Cardiac muscle cell (in vitro differentiated cells and primary cell): Measurements from ENCODE around the gene MPPED1. TPM values are rescaled to one million over a fixed set of nuclear protein-coding genes. Genes with fewer than 3 reads are reported as not detected.

ENCODE experiments used
- DNase-seq, 2 donors: peaks; one replicate each; pipeline versions ENCODE4 v3.0.0 to v3.0.0-alpha.2; 2010 to 2017; ENCODE audit warnings: low read depth in 1 of 2, low spot score in 1 of 2
- H3K27ac ChIP-seq: fragments of 200-600 bp; sonication (generic); 2 replicates; pipeline ENCODE4 v1.5.1; 2016
- H3K27me3 ChIP-seq: fragments of 200-600 bp; sonication (generic); 2 replicates; pipeline ENCODE4 v1.6.0; 2016; ENCODE audit warnings: control low read depth
- H3K36me3 ChIP-seq: fragments of 200-600 bp; sonication (generic); 2 replicates; pipeline ENCODE4 v1.5.1; 2016; ENCODE audit warnings: control low read depth
- H3K4me1 ChIP-seq: fragments of 200-600 bp; sonication (generic); 2 replicates; pipeline ENCODE4 v1.8.1; 2017; ENCODE audit warnings: low read depth, mild to moderate bottlenecking, mixed run types
- H3K4me3 ChIP-seq: fragments of 200-600 bp; sonication (generic); 2 replicates; pipeline ENCODE4 v1.5.1; 2016; ENCODE audit warnings: mild to moderate bottlenecking
- H3K9me3 ChIP-seq: fragments of 200-600 bp; sonication (generic); 2 replicates; pipeline ENCODE4 v1.5.1; 2017; ENCODE audit warnings: low read depth, mild to moderate bottlenecking, control low read depth
- polyA plus RNA-seq: library from polyadenylated mRNA; unstranded; fragments of >200 nt; fragmentation: Nextera tagmentation; extraction: Ambion mirVana; gene quantifications from 2 replicates; pipeline ENCODE4 v1.2.1, GENCODE V29; 2016
- total RNA-seq: library from RNA; depleted of rRNA; stranded (reverse); fragments of >200 nt; gene quantifications from 2 replicates; pipeline ENCODE4 v1.2.3, GENCODE V29; 2016
- TF ChIP-seq, protein P1 (sequence below): IDR thresholded peaks from 2 replicates; pipeline ENCODE4 v1.5.1; 2012; ENCODE audit warnings: low read depth, mild to moderate bottlenecking, low read length

The MPPED1 gene
- total and polyA plus RNA-seq, 2 experiments from 2014 or later: 0.12 TPM; not detected in 1

DNA sequence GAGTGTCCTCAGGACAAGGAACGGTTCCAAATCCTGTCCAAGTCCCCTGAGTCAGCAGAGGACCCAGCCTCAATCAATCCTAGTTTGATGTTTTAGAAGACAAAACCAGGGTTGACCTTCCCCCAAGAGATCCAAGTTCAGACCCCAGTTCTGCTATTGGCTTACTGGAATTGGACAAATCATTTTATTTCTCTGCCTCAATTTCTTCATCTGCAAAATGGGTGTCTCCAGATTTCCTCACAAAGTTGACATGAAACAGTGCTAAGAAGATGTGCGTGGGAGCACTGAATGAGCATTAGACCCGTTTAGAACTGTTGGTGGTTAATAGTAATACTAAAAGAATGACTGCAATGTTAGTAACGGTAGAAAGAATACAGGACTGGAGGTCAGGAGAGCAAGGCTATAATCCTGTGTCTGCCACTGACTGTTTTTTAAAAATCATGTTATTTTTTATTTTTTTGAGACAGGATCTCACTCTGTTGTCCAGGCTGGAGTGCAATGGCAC, 35.8 kb upstream of the MPPED1 start:
- peak in 1 of 2 donors; percentile 21 for DNase-seq
- Histone ChIP-seq H3K27ac (no peak overlapping the region), H3K9me3 (no peaks in the 10 kb centered on the region), H3K36me3 (no peaks in the 10 kb centered on the region), H3K4me1 (peaks cover 22% of the 10 kb centered on the region), H3K27me3 (no peaks in the 10 kb centered on the region), H3K4me3 (no peak overlapping the region)
- TF ChIP-seq, protein P1, sequence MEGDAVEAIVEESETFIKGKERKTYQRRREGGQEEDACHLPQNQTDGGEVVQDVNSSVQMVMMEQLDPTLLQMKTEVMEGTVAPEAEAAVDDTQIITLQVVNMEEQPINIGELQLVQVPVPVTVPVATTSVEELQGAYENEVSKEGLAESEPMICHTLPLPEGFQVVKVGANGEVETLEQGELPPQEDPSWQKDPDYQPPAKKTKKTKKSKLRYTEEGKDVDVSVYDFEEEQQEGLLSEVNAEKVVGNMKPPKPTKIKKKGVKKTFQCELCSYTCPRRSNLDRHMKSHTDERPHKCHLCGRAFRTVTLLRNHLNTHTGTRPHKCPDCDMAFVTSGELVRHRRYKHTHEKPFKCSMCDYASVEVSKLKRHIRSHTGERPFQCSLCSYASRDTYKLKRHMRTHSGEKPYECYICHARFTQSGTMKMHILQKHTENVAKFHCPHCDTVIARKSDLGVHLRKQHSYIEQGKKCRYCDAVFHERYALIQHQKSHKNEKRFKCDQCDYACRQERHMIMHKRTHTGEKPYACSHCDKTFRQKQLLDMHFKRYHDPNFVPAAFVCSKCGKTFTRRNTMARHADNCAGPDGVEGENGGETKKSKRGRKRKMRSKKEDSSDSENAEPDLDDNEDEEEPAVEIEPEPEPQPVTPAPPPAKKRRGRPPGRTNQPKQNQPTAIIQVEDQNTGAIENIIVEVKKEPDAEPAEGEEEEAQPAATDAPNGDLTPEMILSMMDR: no peak

DNA sequence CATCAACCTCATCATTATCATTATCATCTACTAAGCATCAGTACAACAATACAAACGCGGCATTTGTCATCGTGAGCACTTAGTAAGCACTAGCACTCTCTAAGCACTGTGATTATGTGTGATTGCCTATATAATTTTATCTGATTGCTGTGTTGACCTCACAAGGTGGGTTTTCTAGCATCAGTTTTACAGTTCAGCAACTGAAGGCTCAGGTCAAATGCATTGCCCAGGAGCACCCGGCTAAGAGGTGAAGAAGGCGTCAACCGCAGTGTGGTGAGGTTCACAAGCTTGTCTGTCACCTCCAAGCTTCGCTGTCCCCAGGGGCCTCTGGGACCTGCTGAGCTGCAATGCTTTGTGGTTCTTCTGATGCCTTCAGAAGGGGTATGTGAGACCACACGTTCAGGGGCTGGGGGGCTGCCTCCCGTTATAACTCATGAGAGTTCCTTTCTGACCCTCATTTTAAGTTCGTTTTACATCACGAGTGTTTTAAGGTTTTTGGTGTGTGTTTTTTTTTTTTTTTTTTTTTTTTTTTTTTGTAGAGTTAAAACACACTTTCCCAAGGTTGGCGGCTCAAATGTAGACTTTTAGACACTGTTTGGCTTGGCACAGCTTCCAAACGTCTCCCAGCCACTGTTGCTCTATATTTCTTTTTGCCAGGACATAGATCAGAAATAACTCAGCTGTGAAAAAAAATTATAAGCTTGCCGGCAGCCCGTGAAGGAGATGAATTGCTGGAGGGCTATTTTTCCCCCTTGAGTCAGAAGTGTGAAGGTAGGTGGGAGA, 34.9 kb upstream of the MPPED1 start:
- H3K27me3 ChIP-seq: no peaks in the 10 kb centered on the region
- peak in 1 of 2 donors; percentile 25 for DNase-seq
- peak overlapping the region; percentile 79 for H3K27ac ChIP-seq
- TF ChIP-seq, protein P1: no peak
- H3K4me3 ChIP-seq: no peak overlapping the region
- H3K9me3 ChIP-seq: no peaks in the 10 kb centered on the region
- no peaks in the 10 kb centered on the region for H3K36me3 ChIP-seq
- peaks cover 22% of the 10 kb centered on the region for H3K4me1 ChIP-seq

DNA sequence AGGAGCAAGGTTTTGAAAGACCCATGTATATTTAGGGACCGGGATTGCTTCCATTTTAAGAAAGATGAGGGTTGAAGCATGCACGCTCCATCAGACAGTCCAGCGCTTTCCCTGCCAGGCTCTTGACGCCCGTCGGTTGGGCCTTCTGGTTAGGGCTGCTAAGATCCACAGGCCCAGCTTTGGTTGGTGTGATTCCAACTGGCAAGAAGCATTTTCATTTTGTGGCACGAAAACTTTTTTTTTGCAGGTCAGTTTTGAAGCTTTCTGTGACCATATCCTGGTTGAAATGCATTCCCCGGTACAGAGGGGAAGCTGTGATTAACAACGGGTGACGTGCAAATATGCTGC, 34.3 kb upstream of the MPPED1 start:
- Histone ChIP-seq H3K27me3 (no peaks in the 10 kb centered on the region), H3K36me3 (no peaks in the 10 kb centered on the region), H3K9me3 (no peaks in the 10 kb centered on the region), H3K27ac (peak overlapping the region; percentile 79), H3K4me1 (peaks cover 22% of the 10 kb centered on the region), H3K4me3 (no peak overlapping the region)
- DNase-seq: peak in 1 of 2 donors; percentile 37
- TF ChIP-seq, protein P1: no peak

DNA sequence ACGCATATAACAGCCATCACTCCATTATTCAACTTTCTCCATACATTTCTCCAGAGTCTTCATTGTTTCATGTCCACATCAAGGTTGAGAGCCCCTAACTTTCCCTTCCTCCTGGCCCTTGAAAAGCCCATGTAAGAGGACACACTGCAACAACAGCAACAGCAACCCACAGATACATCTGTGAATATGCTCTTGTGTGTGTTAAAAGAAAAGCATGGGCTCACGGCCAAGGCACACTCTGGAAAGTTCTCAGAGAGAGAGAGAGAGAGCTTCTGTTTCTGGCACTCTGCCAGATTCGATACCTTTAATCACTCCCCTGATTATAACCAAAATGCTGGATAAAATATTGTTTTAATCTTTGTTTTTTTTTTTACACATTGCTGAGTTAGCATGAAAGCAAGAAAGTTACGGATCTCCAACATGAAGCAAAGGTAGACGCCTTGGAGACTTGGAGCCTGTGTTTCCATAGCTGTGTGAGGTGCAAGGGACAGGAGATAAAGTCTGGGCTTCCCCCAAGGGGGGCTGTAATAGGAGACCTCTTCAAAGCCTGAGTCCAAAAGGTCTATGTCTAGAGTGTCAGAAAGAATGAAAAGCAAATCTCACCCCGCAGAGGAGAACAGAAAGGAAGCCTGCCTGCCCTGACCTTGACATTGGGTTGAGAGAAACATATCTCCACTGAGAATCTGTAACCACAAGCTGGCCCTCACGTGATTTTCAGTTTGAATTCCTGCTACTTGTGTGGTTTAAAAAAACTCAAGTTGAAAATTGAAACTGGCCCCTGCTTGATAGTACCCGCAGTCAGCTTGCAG, 33.7 kb upstream of the MPPED1 start:
- Histone ChIP-seq H3K4me1 (peaks cover 22% of the 10 kb centered on the region), H3K27ac (peak overlapping the region; percentile 79), H3K9me3 (no peaks in the 10 kb centered on the region), H3K4me3 (no peak overlapping the region), H3K27me3 (no peaks in the 10 kb centered on the region), H3K36me3 (no peaks in the 10 kb centered on the region)
- TF ChIP-seq, protein P1: no peak
- peak; percentile 65 to 86 for DNase-seq

DNA sequence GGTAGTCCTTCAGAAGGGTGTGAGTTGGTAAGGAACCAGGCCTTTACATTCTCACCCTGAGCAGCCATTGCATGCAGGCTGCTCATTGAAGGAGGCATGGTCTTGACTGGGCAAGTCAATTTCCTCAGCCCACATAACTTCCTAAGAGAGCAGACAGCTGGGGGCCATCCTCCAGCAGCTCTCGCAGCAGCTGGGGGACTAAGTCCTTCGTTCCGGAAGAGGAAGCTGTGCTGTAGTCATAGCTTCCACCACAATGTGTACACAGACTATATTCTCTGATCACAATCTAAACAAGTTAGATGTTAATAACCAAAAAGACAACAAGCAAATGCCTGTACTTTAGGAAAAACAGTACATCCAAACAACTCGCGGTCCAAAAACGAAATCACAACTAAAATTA, 30.1 kb upstream of the MPPED1 start:
- DNase-seq: peak in 1 of 2 donors; percentile 11
- peaks cover 22% of the 10 kb centered on the region for H3K4me1 ChIP-seq
- no peaks in the 10 kb centered on the region for H3K36me3 ChIP-seq
- H3K27ac ChIP-seq: no peak overlapping the region
- peaks cover 6% of the 10 kb centered on the region for H3K27me3 ChIP-seq
- no peaks in the 10 kb centered on the region for H3K9me3 ChIP-seq
- H3K4me3 ChIP-seq: no peak overlapping the region
- TF ChIP-seq, protein P1: no peak
